Mesendoderm (in vitro differentiated cells): ENCODE results near the gene GPR55.

Experiments
- DNase-seq: peaks from one replicate; pipeline ENCODE4 v3.0.0; 2013
- H2AK5ac ChIP-seq: 2 replicates; pipeline ENCODE4 v1.6.1; 2013; ENCODE audit warnings: low read length, inconsistent platforms
- H2BK120ac ChIP-seq: 2 replicates; pipeline ENCODE4 v1.6.1; 2013; ENCODE audit warnings: low read depth, mild to moderate bottlenecking, low read length, moderate library complexity, mixed read lengths
- H2BK15ac ChIP-seq: replicated peaks from 2 replicates; pipeline ENCODE4 v1.6.1; 2013; ENCODE audit warnings: low read depth, mild to moderate bottlenecking, moderate library complexity
- H2BK5ac ChIP-seq: 2 replicates; pipeline ENCODE4 v1.6.1; 2013; ENCODE audit warnings: low read length, inconsistent platforms
- H3K18ac ChIP-seq: 2 replicates; pipeline ENCODE4 v1.6.1; 2013; ENCODE audit warnings: mild to moderate bottlenecking, low read length, mixed read lengths
- H3K23ac ChIP-seq: one replicate; pipeline ENCODE4 v1.6.1; 2013; ENCODE audit warnings: low read length
- H3K27ac ChIP-seq: 2 replicates; pipeline ENCODE4 v1.5.1; 2013; ENCODE audit warnings: low read depth, mild to moderate bottlenecking, inconsistent platforms, low read length, moderate library complexity
- H3K27me3 ChIP-seq: 2 replicates; pipeline ENCODE4 v1.6.1; 2013; ENCODE audit warnings: low read length, control low read depth, mild to moderate bottlenecking, inconsistent platforms; ENCODE audit not compliant: insufficient read depth, poor library complexity
- H3K36me3 ChIP-seq: 2 replicates; pipeline ENCODE4 v1.6.1; 2013; ENCODE audit warnings: low read length, inconsistent platforms; ENCODE audit not compliant: control insufficient read depth, insufficient read depth
- H3K4ac ChIP-seq: one replicate; pipeline ENCODE4 v1.6.1; 2013; ENCODE audit warnings: low read depth, mild to moderate bottlenecking, low read length, moderate library complexity
- H3K4me1 ChIP-seq: 2 replicates; pipeline ENCODE4 v1.6.1; 2013; ENCODE audit warnings: low read depth, low read length, inconsistent platforms; ENCODE audit not compliant: control insufficient read depth
- H3K4me2 ChIP-seq: 2 replicates; pipeline ENCODE4 v1.6.1; 2013; ENCODE audit warnings: low read length
- H3K4me3 ChIP-seq: 2 replicates; pipeline ENCODE4 v1.5.1; 2013; ENCODE audit warnings: mild to moderate bottlenecking, low read length
- H3K56ac ChIP-seq: one replicate; pipeline ENCODE4 v1.6.1; 2013; ENCODE audit warnings: low read length
- H3K79me1 ChIP-seq: 2 replicates; pipeline ENCODE4 v1.6.1; 2013; ENCODE audit warnings: low read length, inconsistent platforms
- H3K79me2 ChIP-seq: 2 replicates; pipeline ENCODE4 v1.6.1; 2013; ENCODE audit warnings: mild to moderate bottlenecking, low read length; ENCODE audit not compliant: control insufficient read depth, insufficient read depth
- H3K9ac ChIP-seq: 2 replicates; pipeline ENCODE4 v1.6.1; 2013; ENCODE audit warnings: low read length, inconsistent platforms
- H4K5ac ChIP-seq: one replicate; pipeline ENCODE4 v1.6.1; 2013; ENCODE audit warnings: low read length
- H4K8ac ChIP-seq: one replicate; pipeline ENCODE4 v1.6.1; 2013; ENCODE audit warnings: low read depth, mild to moderate bottlenecking, control low read depth, low read length, moderate library complexity
- WGBS: extraction: QIAGEN DNeasy Blood & Tissue Kit; methylation state at CpG from one replicate; pipeline ENCODE4 v1.1.7; 2013; ENCODE audit warnings: low lambda C conversion rate, missing lambda C conversion rate; ENCODE audit not compliant: insufficient coverage; ENCODE audit errors: extremely low coverage; 5-methylcytosine and 5-hydroxymethylcytosine counted together

The GPR55 gene

GRCh38 chr2:230903231-230904150 is 21.6 kb downstream of the GPR55 start:
- H3K4me3 ChIP-seq: no peak overlapping the region

GRCh38 chr2:230902180-230902899 is 22.7 kb downstream of the GPR55 start:
- H3K4ac ChIP-seq: no peak overlapping the region
- H3K4me2 ChIP-seq: no peak overlapping the region
- no peak overlapping the region for H2BK15ac ChIP-seq
- peak; percentile 86 for DNase-seq
- H4K8ac ChIP-seq: no peak overlapping the region
- WGBS: no CpG with 5 or more reads among the region's 8 CpGs
- H3K79me1 ChIP-seq: no peaks in the 10 kb centered on the region
- no peak overlapping the region for H3K4me3 ChIP-seq
- H2AK5ac ChIP-seq: no peak overlapping the region
- no peaks in the 10 kb centered on the region for H3K36me3 ChIP-seq
- no peak overlapping the region for H3K18ac ChIP-seq
- peaks cover 11% of the 10 kb centered on the region for H3K4me1 ChIP-seq
- no peaks in the 10 kb centered on the region for H3K27me3 ChIP-seq
- H3K9ac ChIP-seq: peak overlapping the region; percentile 26
- H4K5ac ChIP-seq: no peak overlapping the region
- no peak overlapping the region for H3K27ac ChIP-seq
- H2BK120ac ChIP-seq: no peak overlapping the region
- no peak overlapping the region for H2BK5ac ChIP-seq
- no peak overlapping the region for H3K23ac ChIP-seq
- no peaks in the 10 kb centered on the region for H3K79me2 ChIP-seq
- H3K56ac ChIP-seq: peak overlapping the region; percentile 57

More at GRCh38 chr2:230903231-230904150, 21.6 kb downstream of the GPR55 start:
- no peak overlapping the region for H4K5ac ChIP-seq
- H2BK5ac ChIP-seq: no peak overlapping the region
- H3K79me1 ChIP-seq: no peaks in the 10 kb centered on the region
- no peaks in the 10 kb centered on the region for H3K79me2 ChIP-seq
- no peak overlapping the region for H3K56ac ChIP-seq
- no peak overlapping the region for H3K9ac ChIP-seq
- no peak overlapping the region for H4K8ac ChIP-seq
- peaks cover 11% of the 10 kb centered on the region for H3K4me1 ChIP-seq
- no peak overlapping the region for H3K4ac ChIP-seq
- H3K27ac ChIP-seq: no peak overlapping the region
- H3K36me3 ChIP-seq: no peaks in the 10 kb centered on the region
- no peak overlapping the region for H3K4me2 ChIP-seq
- no peak overlapping the region for H3K23ac ChIP-seq
- no peak overlapping the region for H2AK5ac ChIP-seq
- H3K27me3 ChIP-seq: no peaks in the 10 kb centered on the region
- no CpG with 5 or more reads among the region's 19 CpGs for WGBS
- no peak overlapping the region for H2BK120ac ChIP-seq
- no peak overlapping the region for H2BK15ac ChIP-seq
- no peak for DNase-seq
- no peak overlapping the region for H3K18ac ChIP-seq

- H3K79me2 ChIP-seq: no peaks in the 10 kb centered on the region
- WGBS: no CpG with 5 or more reads among the region's 5 CpGs
- no peak for DNase-seq
- no peak overlapping the region for H3K9ac ChIP-seq
- H2BK5ac ChIP-seq: no peak overlapping the region
- no peak overlapping the region for H3K18ac ChIP-seq
- H3K56ac ChIP-seq: no peak overlapping the region
- H2BK15ac ChIP-seq: no peak overlapping the region
- no peak overlapping the region for H2AK5ac ChIP-seq
- no peak overlapping the region for H3K27ac ChIP-seq
- H4K5ac ChIP-seq: no peak overlapping the region
- peaks cover 10% of the 10 kb centered on the region for H3K4me1 ChIP-seq
- H3K27me3 ChIP-seq: no peaks in the 10 kb centered on the region
- H3K23ac ChIP-seq: no peak overlapping the region
- H3K4me2 ChIP-seq: no peak overlapping the region
- H3K79me1 ChIP-seq: no peaks in the 10 kb centered on the region
- no peaks in the 10 kb centered on the region for H3K36me3 ChIP-seq
- no peak overlapping the region for H2BK120ac ChIP-seq
- H4K8ac ChIP-seq: no peak overlapping the region
- H3K4ac ChIP-seq: no peak overlapping the region
- H3K4me3 ChIP-seq: no peak overlapping the region
Measured at GRCh38 chr2:230901006-230901405, 24.0 kb downstream of the GPR55 start.

- Histone ChIP-seq H3K56ac (no peak overlapping the region), H3K4ac (no peak overlapping the region), H3K23ac (no peak overlapping the region), H2BK5ac (no peak overlapping the region), H3K4me2 (no peak overlapping the region), H3K4me1 (peaks cover 5% of the 10 kb centered on the region), H3K27me3 (no peaks in the 10 kb centered on the region), H3K79me1 (no peaks in the 10 kb centered on the region), H3K9ac (no peak overlapping the region), H3K18ac (no peak overlapping the region), H2AK5ac (no peak overlapping the region), H3K27ac (no peak overlapping the region), H3K36me3 (no peaks in the 10 kb centered on the region), H4K5ac (no peak overlapping the region), H2BK120ac (no peak overlapping the region), H3K4me3 (no peak overlapping the region), H4K8ac (no peak overlapping the region), H3K79me2 (no peaks in the 10 kb centered on the region), H2BK15ac (no peak overlapping the region)
- no peak for DNase-seq
- WGBS: no CpG with 5 or more reads among the region's 10 CpGs
Measured at GRCh38 chr2:230900336-230900995, 24.6 kb downstream of the GPR55 start.

GRCh38 chr2:230899786-230900185 is 25.3 kb downstream of the GPR55 start:
- no peaks in the 10 kb centered on the region for H3K79me2 ChIP-seq
- no peak overlapping the region for H3K4me3 ChIP-seq
- no peak overlapping the region for H4K5ac ChIP-seq
- H3K27ac ChIP-seq: no peak overlapping the region
- H4K8ac ChIP-seq: no peak overlapping the region
- DNase-seq: no peak
- no peak overlapping the region for H2BK5ac ChIP-seq
- H3K56ac ChIP-seq: no peak overlapping the region
- H3K4me2 ChIP-seq: no peak overlapping the region
- no peaks in the 10 kb centered on the region for H3K36me3 ChIP-seq
- peaks cover 2% of the 10 kb centered on the region for H3K4me1 ChIP-seq
- H2BK15ac ChIP-seq: no peak overlapping the region
- no peak overlapping the region for H2AK5ac ChIP-seq
- no peaks in the 10 kb centered on the region for H3K79me1 ChIP-seq
- H3K9ac ChIP-seq: no peak overlapping the region
- no peak overlapping the region for H3K18ac ChIP-seq
- H3K4ac ChIP-seq: no peak overlapping the region
- H3K23ac ChIP-seq: no peak overlapping the region
- no peak overlapping the region for H2BK120ac ChIP-seq
- no peaks in the 10 kb centered on the region for H3K27me3 ChIP-seq
- WGBS: no CpG with 5 or more reads among the region's 4 CpGs
